ENCODE data around the gene ULK2.

- TF ChIP-seq POLR2A (IDR thresholded peaks at IDR 0.05; ENCODE audit: extremely low read depth, insufficient read length): no peak
- no peak for TF ChIP-seq MAX (IDR thresholded peaks at IDR 0.05; ENCODE audit: low read depth, low read length)
- TF ChIP-seq CTCF (IDR thresholded peaks at IDR 0.05; ENCODE audit: low read depth, low read length): no peak
Observed at GRCh38 chr17:19747159-19747719, 120.5 kb downstream of the ULK2 start.

Measured in NB4 (cell line).